HFFc6 (cell line): ENCODE measurements around the gene SAMD11. TPM values are rescaled to one million over a fixed set of nuclear protein-coding genes. Genes with fewer than 3 reads are reported as not detected.
"Not testable (repeated sequence)": the region's sequence is repeated elsewhere in the genome, so short reads cannot be mapped to it uniquely, and the experiment has no call there.

ENCODE experiments used
- DNase-seq: peaks from one replicate; pipeline ENCODE4 v3.0.0-alpha.2; 2018
- H3K27ac Mint-ChIP-seq: 2 replicates; pipeline ENCODE4 v1.8.0; 2020; ENCODE audit warnings: mild to moderate bottlenecking, mixed read lengths
- H3K27me3 Mint-ChIP-seq: 2 replicates; pipeline ENCODE4 v1.8.0; 2021; ENCODE audit warnings: mild to moderate bottlenecking, moderate library complexity, mixed read lengths; ENCODE audit not compliant: insufficient read depth
- H3K36me3 Mint-ChIP-seq: 2 replicates; pipeline ENCODE4 v1.8.0; 2021; ENCODE audit warnings: low read depth, mixed read lengths
- H3K4me1 Mint-ChIP-seq: 2 replicates; pipeline ENCODE4 v1.8.0; 2020; ENCODE audit warnings: low read depth, mixed read lengths
- H3K4me3 Mint-ChIP-seq: 2 replicates; pipeline ENCODE4 v1.8.0; 2020; ENCODE audit warnings: mild to moderate bottlenecking, moderate library complexity, mixed read lengths
- H3K9me3 Mint-ChIP-seq: 2 replicates; pipeline ENCODE4 v1.8.0; 2020; ENCODE audit warnings: mild to moderate bottlenecking, mixed read lengths
- CTCF ChIP-seq: fragments of 200-600 bp; sonication (generic); IDR thresholded peaks from 2 replicates; pipeline ENCODE4 v1.5.0; 2021; ENCODE audit warnings: antibody characterized with exemption, mild to moderate bottlenecking
- total RNA-seq, 6 experiments: library from RNA; stranded (reverse); fragmentation: NEBNext Ultra II Directional; extraction: Animal tissue kit (Norgen Biotek cat#: 25700); gene quantifications; 2 replicates in 1 of 6; 3 replicates in 5 of 6; pipeline ENCODE4 v1.2.3, GENCODE V29; 2021

The SAMD11 gene
- total RNA-seq, 6 experiments from 2014 or later, result 20.6 to 29.3 (median 27.5) TPM

GRCh38 chr1:975365-975764 is 51.6 kb downstream of the SAMD11 start:
- TF ChIP-seq CTCF, result no peak
- peaks cover 3% of the 10 kb centered on the region; the same call in 1 of the 2 replicates for H3K27me3 Mint-ChIP-seq
- H3K4me1 Mint-ChIP-seq, result no peaks in the 10 kb centered on the region
- no peak overlapping the region for H3K4me3 Mint-ChIP-seq
- no peak for DNase-seq
- no peak overlapping the region for H3K27ac Mint-ChIP-seq
- 0 out of 2 replicates have a peak, but pooled peaks cover 3% of the 10 kb centered on the region for H3K9me3 Mint-ChIP-seq
- no peaks in the 10 kb centered on the region for H3K36me3 Mint-ChIP-seq

- Mint-ChIP-seq H3K9me3 (0 out of 2 replicates have a peak, but pooled peaks cover 3% of the 10 kb centered on the region), H3K27me3 (peaks cover 3% of the 10 kb centered on the region; the same call in 1 of the 2 replicates), H3K27ac (no peak overlapping the region), H3K4me3 (no peak overlapping the region), H3K4me1 (no peaks in the 10 kb centered on the region), H3K36me3 (no peaks in the 10 kb centered on the region)
- peak; percentile 80 for TF ChIP-seq CTCF
- peak; percentile 68 for DNase-seq
Observed at GRCh38 chr1:975896-976683, 52.4 kb downstream of the SAMD11 start.

GRCh38 chr1:976791-977190 is 53.1 kb downstream of the SAMD11 start:
- not testable (repeated sequence) for H3K4me3 Mint-ChIP-seq, H3K27ac Mint-ChIP-seq, DNase-seq, H3K9me3 Mint-ChIP-seq, H3K27me3 Mint-ChIP-seq, H3K36me3 Mint-ChIP-seq, H3K4me1 Mint-ChIP-seq

GRCh38 chr1:978069-978834 is 54.5 kb downstream of the SAMD11 start:
- Mint-ChIP-seq H3K4me1 (no peaks in the 10 kb centered on the region), H3K9me3 (0 out of 2 replicates have a peak, but pooled peaks cover 3% of the 10 kb centered on the region), H3K4me3 (no peak overlapping the region; the same call in 1 of the 2 replicates)

GRCh38 chr1:978835-979743 is 55.4 kb downstream of the SAMD11 start:
- H3K27ac Mint-ChIP-seq, result no peak overlapping the region
- TF ChIP-seq CTCF, result no peak
- no peak for DNase-seq

More at GRCh38 chr1:978069-978834, 54.5 kb downstream of the SAMD11 start:
- no peak for TF ChIP-seq CTCF
- no peak for DNase-seq
- H3K27ac Mint-ChIP-seq, result no peak overlapping the region
- peaks cover 8% of the 10 kb centered on the region for H3K27me3 Mint-ChIP-seq
- no peaks in the 10 kb centered on the region for H3K36me3 Mint-ChIP-seq

More at GRCh38 chr1:978835-979743, 55.4 kb downstream of the SAMD11 start:
- no peaks in the 10 kb centered on the region for H3K4me1 Mint-ChIP-seq
- no peaks in the 10 kb centered on the region for H3K36me3 Mint-ChIP-seq
- H3K27me3 Mint-ChIP-seq, result peaks cover 13% of the 10 kb centered on the region
- no peak overlapping the region for H3K4me3 Mint-ChIP-seq
- 0 out of 2 replicates have a peak, but pooled peaks cover 3% of the 10 kb centered on the region for H3K9me3 Mint-ChIP-seq
